ENCODE data around the gene YIPF2.
"Not testable (repeated sequence)": the region's sequence is repeated elsewhere in the genome, so short reads cannot be mapped to it uniquely, and the experiment has no call there.

YIPF2 gene

DNA sequence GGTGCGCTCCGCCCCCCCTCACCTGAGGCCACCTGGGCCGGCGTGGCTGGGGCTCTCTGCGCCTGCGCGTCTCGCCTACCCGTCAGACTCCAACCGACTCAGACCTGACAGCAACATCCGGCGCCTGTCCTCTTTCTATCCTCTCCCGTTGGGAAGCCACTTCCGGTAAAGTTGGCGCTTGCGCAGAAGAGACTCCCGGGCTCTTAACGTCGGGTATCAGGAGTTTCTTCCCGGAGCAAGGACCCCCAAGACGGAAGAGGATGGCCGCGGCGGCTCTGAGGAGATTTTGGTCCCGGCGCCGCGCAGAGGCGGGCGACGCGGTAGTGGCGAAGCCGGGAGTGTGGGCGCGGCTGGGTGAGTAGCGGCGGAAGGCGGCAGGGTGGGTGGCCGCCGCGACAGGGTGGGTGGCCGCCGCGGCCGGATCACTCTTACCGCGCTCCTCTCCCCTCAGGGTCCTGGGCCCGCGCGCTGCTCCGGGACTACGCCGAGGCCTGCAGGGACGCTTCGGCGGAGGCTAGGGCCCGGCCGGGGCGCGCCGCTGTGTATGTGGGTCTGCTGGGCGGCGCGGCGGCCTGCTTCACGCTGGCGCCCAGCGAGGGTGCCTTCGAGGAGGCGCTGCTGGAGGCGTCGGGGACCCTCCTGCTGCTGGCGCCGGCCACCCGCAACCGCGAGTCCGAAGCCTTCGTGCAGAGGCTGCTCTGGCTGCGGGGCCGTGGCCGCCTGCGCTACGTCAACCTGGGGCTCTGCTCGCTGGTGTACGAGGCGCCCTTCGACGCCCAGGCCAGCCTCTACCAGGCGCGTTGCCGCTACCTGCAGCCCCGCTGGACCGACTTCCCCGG, at the start of gene YIPF2, which contains the start of gene TIMM29:
TSS of gene YIPF2 (minus strand) at position 77 of the 839 bp plus-strand sequence. CDS start 229 bp downstream, outside the sequence.
TSS of gene TIMM29 (plus strand) at position 249 of the 839 bp plus-strand sequence. CDS start at position 261, 12 bp downstream.
- DNase-seq = peak; percentile 99

DNA sequence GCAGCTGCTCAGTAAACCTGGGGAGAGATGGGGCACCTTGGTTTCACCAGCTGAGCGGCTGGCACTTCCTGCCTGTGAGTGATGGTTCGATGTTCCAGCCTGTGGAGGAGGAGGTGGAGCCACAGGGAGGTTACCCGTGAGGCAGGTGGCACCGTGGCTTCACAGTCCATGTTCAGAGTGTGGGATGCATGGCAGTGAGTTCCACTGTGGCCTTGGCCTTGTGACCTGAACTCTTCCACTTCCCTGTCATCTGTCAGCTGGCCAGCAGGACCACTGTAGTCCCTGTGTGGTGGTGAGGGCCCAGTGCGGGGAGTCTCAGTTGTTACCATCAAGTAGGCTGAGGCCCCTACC, 49.3 kb upstream of the YIPF2 start:
- DNase-seq = no peak

DNA sequence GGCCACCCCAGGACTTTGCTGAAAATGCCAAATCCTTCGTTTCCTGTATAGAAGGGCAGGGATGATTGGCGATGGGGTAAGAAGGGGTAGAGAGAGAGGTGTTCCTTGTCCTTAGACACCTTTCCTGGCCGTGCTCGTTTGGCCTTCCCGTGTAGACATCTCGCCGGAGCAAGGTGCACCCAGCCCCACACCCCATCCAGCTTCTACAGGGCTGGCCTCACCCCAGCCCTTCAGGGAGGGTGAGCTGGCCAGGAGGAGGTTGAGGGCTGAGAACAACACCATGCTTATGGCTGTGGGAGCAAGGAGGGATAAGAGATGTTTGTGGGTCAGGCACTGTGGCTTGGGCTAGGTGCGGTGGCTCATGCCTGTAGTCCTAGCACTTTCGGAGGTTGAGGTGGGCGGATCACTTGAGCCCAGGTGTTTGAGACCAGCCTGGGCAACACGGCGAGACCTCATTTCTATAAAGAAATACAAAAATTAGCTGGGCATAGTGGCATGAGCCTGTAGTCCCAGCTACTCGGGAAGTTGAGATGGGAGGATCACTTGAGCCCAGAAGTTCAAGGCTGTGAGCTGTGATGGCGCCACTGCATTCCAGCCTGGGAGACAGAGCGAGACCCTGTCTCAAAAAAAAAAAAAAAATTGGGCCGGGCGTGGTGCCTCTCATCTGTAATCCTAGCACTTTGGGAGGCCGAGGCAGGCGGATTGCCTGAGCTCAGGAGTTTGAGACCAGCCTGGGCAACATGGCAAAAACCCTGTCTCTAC, 47.9 kb upstream of the YIPF2 start:
- DNase-seq = no peak

DNA sequence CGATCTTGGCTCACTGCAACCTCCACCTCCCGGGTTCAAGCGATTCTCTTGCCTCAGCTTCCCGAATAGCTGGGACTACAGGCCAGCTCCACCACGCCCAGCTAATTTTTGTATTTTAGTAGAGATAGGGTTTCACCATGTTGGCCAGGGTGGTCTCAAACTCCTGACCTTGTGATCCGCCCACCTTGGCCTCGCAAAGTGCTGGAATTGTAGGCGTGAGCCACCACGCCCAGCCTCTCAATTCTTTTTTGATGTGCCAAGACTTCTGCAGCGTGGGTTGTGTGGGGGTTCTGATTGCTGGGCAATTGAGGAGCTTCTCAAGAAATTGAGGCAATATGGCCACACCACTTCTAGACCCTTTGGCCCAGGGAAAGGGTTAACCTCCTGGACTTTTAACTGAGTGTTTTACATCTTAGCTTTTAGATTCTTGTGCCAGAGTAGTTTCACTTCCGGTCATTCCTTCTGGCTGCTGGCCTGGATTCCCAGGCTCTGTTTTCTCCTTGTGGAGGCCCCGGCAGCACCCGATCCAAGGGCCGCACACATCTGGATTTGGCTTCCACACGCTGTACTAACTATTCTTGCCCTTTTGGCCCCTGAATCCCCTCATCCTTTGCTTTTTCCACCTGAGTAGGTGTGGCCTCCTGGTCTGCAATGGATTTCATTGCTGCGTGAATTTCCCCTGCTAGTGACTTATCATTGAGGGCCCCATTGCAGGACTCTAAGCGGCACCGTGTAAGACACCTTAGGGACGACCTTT, 47.1 kb upstream of the YIPF2 start:
- DNase-seq = no peak

DNA sequence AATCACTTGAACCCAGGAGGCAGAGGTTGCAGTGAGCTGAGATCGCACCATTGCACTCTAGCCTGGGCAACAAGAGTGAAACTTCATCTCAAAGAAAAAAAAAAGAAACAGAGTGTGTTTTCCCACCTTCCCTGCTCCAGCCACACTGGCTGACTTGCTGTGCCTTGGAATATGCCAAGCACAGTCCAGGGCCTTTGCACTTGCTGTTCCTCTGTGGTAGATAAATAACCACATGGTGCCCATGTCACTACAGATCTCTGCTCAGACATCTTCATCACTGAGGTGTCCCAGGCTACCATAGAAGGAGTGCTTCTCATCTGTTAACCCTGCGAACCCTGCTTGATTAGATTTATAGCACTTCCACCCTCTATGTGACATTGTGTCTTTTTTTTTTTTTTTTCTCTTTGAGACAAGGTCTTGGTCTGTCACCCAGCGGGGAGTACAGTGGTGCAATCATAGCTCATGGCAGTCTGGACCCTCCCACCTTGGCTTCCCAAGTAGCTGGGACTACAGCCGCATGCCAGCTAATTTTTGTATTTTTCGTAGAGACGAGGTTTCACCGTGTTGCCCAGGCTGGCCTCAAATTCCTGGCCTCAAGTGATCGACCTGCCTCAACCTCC, 42.8 kb upstream of the YIPF2 start:
- DNase-seq = no peak

DNA sequence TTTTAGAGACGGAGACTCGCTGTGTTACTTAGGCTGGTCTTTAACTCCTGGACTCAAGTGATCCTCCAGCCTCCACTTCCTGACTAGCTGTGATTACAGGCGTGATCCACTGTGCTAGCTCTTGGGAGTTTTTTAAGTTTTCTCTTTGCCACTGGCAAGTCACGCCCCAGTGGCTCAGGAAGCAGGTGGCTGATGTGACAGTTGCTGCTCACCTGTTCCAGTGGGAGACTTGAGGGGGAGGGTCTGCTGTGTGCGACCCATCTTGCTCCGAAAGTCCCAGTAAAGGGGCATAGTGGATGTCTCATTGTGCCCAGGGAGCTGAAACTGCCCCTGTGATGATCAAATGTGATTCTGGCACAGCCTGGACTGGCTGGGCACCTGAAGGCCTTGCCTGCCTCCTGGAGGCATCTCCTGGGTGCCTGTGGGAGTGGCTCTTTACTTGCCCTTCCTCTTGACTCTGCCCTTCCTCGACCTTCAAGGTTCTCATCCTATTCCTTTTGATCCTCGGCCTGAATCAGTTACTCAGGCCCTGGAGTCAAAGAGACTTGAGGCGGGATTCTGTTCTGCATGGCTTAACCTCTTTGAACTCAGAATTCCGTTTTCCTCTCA, 40.2 kb upstream of the YIPF2 start:
- peak; percentile 80 for DNase-seq

DNA sequence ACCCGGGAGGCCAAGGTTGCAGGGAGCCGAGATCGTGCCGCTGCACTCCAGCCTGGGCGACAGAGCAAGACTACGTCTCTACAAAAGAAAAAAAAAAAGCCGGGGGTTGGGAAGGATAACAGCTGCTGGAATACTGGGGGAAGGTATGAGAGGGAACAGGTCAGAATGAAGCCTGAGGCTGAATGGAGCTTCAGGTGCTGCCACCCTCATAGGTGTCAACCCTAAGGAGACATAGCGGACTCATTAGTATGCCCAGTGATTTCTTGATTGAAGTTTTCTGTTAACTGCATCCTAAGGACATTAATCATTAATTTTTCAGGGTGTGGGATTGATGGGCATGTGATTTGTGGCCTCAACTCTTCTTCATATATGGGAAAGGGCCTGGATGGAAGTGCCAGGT, 38.4 kb upstream of the YIPF2 start:
- DNase-seq = no peak

DNA sequence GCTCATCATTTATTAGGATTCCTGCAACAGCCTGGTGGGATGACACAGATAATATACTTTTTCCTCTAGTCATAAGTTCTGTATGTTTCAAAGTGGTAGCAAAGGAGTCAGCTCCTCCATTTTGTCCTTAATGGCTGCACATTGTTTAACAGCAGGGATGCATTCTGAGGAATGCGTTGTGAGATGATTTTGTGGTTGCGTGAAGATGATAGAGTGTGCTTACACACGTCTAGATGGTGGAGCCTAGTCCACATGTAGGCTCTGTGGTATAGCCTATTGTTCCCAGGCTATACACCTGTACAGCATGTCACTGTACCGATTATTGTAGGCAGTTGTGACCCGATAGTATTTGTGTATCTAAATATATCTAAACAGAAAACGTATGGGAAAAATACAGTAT, 37.0 kb upstream of the YIPF2 start:
- no peak for DNase-seq

DNA sequence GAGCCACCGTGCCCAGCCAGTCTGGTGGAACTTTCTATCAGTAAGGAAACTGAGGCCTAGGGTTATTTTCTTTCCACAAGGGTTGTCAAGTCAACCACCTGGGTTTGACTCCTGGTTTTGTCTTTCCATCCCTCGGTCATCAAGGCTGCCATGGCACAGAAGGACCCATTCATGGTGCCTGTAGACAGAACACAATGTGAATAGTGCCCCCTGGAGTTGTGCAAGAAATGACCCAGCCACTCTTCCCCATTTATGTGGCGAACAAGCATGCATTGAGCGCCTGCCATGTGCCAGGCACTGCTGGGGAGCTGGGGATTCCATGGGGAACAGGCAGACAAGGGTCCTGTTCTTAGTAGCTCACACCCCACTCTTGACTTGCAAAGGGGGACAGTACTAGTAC, 36.5 kb upstream of the YIPF2 start:
- DNase-seq = no peak

DNA sequence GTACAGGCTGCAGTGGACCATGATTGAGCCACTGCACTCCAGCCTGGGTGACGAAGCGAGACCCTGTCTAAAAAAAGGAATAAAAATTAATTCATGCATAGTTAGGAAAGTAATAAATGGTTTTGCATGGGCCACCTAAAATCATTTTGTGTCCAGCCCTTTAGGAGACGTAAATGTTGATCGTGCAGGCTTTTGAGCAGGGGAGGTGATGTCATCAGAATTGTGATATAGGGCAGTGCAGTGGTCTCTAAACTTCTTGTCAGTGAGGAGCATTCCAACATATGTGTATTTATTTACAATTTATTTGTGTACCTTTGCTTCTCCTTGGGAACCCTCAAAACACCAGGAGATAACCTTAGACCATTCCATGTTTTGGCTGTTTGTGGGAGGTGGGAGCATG, 35.4 kb upstream of the YIPF2 start:
- no peak for DNase-seq

DNA sequence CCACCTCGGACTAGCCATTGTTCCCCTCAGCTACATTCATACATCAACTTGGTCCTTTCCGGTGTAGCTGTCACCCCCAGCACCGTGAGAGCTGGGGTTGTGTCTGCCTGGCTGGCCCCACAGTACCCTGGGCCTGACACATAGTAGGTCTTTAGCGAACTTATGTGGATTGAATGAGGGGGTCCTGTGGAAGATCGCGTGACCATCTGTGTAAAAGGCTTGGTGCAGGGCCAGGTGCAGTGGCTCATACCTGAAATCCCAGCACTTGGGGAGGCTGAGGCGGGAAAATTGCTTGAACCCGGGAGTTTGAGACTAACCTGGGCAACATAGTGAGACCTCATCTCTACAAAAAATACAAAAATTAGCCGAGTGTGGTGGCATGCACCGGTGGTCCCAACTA, 34.4 kb upstream of the YIPF2 start:
- DNase-seq = no peak

DNA sequence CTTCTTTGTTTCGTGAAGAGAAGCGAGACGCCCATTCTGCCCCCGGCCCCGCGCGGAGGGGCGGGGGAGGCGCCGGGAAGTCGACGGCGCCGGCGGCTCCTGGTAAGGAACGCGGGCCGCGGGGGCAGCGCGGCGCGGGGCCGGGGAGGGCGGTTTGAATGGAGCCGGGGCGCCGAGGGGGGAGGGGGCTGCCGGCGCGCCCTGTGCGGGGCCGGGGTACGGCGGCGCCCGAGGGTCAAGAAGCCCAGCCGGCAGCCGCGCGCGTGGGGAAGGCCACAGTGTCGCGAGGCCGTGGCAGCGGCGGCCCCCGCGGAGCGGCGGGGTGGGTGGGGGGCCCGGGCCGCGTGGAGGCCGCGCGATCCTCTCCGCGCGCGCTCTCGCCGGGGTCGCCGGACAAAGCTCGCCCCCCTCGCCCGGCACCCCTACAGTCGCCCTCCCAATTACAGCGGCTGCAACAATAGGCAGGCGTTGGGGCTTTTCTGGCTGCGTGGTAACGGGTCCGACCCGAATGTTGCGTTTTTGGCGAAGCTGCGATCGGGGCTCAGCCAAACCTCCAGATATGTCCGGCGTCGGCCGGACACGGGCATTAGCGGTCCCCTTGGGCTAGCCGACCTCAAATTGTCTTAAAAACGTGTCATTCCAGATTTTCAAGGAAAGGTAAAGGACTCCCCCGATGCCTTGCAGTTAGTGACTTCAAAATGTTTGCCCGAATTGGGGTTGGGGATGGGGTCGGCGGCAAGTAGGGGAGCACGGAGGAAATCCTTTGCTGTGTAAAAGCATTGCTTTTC, 32.8 kb upstream of the YIPF2 start:
- peak; percentile 67 for DNase-seq

DNA sequence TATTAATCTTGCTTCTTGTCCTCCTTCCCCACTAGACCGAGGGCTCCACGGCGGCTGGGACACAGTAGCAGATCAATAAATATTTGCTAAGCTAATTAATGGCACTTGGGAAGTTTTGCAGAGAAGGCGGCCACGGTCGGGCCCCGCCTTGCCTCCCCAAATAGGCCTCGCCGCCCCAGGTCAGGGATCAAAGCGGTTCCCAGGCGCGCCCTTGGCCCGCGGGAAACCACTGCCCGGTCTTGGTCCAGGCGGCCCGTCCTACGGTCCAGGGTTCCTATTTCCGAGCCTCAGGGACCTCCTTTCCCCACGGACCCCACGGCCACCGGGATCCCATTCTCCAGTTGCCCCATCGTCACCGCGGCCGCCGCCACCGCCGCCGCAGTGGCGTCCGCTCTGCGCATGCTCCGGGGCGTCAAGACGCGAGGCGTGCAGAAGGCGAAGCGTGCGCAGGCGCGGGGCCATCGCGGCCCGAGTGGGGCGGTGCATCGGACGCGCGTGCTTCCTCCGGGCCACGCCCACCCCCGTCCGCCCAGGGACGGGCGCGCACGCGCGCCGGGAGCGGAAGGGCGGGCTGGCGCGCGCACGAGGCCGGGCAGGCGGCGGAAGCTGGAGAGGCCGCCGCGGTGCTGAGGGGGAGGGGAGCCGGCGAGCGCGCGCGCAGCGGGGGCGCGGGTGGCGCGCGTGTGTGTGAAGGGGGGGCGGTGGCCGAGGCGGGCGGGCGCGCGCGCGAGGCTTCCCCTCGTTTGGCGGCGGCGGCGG, 32.1 kb upstream of the YIPF2 start, which contains the start of gene SMARCA4:
TSS of gene SMARCA4 (plus strand) at position 717 of the 759 bp plus-strand sequence. CDS start 23,122 bp downstream, outside the sequence.
- peak; percentile 95 for DNase-seq

DNA sequence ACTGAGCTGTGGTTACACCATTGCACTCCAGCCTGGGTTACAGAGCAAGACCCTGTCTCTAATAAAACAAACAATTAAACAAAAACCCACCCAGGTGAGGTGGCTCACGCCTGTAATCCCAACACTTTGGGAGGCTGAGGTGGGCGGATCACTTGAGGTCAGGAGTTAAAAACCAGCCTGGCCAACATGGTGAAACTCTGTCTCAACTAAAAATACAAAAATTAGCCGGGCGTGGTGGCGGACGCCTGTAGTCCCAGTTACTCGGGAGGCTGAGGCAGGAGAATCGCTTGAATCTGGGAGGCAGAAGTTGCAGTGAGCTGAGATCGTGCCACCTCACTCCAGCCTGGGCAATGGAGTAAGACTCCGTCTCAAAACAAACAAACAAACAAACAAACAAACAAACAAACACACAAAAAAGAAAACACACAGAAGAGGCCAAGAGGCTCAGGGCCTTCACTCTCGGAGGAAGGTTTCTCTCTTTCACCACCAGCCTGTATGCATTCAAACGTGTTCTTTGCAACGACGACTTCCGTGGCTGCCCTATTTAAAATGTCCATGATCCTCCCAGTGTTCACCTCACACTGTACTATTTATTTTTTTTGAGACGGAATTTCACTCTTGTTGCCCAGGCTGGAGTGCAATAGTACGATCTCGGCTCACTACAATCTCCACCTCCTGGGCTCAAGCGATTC, 31.0 kb upstream of the YIPF2 start:
- DNase-seq = not testable (repeated sequence)

DNA sequence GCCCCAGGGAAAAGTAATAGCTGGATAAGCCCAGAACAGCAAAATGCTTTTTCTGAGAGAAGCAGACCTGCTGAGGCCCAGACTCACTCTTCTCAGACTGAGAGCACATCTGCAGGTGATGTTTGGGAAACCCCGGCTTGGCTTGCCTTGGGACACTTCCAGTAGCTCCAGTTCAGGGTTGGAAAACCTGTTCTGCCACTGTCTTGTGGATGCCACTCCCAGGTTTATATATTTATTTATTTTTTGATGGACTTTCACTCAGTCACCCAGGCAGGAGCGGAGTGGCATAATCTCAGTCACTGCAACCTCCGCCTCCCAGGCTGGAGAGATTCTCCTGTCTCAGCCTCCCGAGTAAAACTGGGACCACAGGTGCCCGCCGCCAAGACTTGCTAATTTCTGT, 24.4 kb upstream of the YIPF2 start:
- DNase-seq = no peak

DNA sequence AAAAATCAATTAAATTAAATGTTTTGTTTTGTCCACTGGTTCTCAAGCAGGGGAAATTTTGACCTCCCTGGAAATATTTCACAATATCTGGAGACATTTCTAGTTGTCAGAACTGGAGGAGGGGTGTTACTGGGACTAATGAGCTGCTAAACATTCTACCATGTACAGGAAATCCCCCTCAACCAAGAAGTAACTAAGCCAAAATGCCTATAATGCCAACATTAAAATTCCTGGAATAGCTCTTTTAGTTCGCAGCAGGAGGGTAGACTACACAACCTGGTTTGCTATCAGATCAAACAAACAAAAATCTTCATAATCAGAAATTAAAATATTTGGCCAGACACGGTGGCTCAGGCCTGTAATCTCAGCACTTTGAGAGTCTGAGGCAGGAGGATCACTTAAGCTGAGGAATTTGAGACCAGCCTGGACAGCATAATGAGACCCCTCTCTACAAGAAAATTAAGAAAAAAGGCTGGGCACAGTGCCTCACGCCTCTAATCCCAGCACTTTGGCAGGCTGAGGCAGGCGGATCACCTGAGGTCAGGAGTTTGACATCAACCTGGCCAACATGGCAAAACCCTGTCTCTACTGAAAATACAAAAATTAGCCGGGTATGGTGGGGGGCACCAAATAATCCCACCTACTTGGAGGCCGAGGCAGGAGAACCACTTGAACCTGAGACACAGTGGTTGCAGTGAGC, 18.7 kb upstream of the YIPF2 start:
- no peak for DNase-seq

DNA sequence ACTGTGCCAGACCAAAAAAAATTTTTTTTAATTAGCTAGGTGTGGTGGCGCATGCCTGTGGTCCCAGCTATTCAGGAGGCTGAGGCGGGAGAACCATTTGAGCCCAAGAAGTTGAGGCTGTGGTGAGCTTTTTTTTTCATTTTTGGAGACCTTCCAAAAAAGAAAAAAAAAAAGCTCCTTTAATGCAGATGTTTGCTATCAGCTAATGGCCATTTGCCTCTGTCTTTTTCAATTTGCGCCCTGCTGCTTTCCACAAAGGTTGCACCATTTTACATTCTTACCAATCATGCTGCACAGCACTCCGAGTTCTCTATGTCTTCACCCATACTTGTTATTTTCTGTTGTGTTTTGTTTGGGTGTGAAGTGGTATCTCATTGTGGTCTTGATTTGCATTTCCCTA, 16.8 kb upstream of the YIPF2 start:
- DNase-seq = no peak

DNA sequence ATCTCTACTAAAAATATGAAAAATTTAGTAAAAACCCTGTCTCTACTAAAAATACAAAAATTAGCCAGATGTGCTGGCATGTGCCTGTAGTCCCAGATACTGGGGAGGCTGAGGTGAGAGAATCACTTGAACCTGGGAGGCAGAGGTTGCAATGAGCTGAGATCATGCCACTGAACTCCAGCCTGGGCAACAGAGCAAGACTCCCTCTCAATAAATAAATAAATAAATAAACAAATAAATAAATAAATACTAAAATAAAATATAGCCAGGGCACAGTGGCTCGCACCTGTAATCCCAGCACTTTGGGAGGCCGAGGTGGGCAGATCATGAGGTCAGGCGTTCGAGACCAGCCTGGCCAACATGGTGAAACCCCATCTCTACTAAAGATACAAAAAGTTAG, 15.0 kb upstream of the YIPF2 start:
- not testable (repeated sequence) for DNase-seq

DNA sequence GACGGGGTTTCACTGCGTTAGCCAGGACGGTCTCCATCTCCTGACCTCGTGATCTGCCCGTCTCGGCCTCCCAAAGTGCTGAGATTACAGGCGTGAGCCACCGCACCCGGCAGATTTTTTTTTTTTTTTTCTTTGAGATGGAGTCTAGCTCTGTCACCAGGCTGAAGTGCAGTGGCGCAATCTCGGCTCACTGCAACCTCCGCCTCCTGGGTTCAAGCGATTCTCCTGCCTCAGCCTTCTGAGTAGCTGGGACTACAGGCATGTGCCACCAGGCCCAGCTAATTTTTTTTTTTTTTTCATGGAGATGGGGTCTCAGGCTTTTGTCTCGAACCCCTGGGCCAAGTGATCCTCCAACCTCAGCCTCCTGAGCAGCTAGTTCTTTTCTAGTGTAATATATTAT, 13.2 kb upstream of the YIPF2 start:
- not testable (repeated sequence) for DNase-seq

All from NCI-H1105 treated with DMSO at 0.1 percent for 48 hours (cell line).